SH-SY5Y (cell line): ENCODE measurements around the gene PPP1R14C.

ENCODE experiments used
- GATA2 ChIP-seq: IDR thresholded peaks from 2 replicates; pipeline ENCODE4 v1.6.1; 2011; ENCODE audit warnings: mild to moderate bottlenecking, low read depth, low read length
- GATA3 ChIP-seq: IDR thresholded peaks from 2 replicates; pipeline ENCODE4 v1.6.1; 2011; ENCODE audit warnings: low read depth, mild to moderate bottlenecking, low read length, moderate library complexity

Gene PPP1R14C

DNA sequence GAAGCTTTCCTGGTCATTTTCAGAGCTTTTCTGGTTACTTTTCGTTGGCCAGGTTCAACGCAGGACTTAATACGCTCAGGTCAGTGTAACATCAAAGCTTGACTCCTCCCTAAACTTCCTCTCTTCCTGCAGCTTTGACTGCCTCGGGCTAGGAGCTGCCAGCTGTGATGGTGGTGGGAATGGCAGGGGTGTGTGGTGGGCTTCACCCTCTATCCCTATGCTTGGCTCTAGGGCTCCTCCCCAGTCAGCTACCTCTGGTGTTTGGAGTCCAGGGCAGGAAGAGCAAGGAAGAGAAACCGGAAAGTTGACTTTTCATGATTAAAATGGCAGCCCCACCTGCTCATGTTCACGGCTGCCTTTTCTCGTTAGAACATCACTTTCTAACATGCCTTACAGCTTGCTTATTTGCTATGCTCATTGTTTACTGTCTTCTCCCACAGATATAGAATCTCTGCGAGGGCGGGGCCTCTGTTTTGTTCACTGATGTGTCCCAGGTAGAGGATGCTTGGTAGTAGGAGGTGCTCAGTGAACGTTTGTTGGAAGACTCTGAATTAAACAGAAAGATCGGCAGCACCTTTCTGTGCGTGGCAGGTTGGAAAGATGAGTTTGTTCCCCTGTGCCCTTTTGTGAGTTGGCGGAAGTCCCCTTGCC is 16.1 kb upstream of the PPP1R14C start:
- TF ChIP-seq GATA3 (no peak), GATA2 (no peak)

DNA sequence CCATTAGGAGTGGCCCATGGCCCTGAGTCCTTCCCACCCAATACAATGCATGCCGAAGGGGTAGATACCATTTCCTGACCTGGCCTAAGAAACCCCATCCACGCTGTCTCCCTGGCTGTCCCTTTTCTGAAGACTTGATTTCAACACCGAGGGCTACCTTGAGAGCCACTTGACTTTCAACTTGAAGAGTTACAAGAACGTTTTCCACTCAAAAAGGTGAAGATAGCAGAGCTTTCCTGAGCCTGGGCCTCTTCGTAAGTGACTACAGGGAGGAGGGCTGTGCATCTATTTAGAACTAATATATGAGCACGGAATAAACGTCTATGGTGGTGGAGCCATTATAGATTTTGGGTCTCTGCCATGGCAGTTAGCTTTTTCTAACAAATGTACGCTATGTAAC is 14.4 kb upstream of the PPP1R14C start:
- TF ChIP-seq GATA2: no peak

DNA sequence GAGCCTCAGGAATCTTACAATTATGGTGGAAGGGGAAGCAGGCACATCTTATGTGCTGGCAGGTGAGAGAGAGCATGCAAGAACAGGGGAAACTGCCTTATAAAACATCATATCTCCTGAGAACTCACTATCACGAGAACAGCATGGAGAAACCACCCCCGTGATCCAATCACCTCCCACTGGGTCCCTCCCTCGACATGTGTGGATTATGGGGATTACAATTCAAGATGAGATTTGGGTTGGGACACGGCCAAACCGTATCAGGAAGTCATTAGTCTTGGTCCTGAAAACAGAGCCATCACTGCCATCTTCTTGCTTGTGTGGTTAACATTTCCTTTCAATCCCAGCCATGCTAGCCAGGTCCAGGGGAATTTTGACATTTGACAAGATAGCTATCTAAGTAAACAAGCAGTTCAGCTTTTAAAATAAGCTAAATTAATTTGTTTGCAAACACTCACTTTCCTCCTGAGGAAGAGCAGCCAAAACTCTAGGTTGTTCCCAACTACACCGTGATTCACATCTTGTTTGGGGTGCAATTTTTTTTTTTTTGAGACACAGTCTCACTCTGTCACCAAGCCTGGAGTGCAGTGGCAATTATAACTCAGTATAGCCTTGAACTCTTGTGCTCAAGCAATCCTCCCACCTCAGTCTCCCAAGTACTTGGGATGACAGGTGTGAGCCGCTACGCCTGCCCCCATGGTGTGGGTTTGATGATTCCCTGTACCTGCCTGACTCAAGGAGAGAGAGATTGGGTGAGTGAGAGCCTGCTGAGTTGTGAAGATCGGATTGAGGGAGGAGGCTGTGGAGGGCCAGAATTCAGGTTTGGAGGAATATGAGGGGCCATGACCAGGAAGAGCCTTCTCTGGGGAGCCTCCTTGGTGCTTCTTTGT is 13.0 kb upstream of the PPP1R14C start:
- TF ChIP-seq GATA2 (no peak), GATA3 (no peak)

DNA sequence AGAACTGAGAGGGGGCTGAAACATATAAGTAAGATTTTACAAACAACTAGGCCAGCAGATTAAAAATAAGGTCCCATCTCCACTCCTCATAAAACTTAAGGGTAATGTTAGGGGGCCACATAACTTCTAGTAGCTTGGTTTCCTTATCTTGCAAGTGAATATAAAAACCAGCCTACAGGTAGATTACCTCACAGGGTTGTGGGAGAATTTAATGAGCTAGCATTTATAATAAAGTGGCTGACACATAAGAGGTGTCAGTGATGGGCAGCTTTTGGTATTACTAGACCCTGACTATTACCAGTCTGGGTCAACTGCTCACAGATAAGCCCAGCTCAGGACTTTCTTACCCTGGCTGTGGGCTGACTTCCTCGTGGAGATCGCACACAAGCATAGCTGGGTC is 9.2 kb upstream of the PPP1R14C start:
- TF ChIP-seq GATA2 (no peak), GATA3 (no peak)

DNA sequence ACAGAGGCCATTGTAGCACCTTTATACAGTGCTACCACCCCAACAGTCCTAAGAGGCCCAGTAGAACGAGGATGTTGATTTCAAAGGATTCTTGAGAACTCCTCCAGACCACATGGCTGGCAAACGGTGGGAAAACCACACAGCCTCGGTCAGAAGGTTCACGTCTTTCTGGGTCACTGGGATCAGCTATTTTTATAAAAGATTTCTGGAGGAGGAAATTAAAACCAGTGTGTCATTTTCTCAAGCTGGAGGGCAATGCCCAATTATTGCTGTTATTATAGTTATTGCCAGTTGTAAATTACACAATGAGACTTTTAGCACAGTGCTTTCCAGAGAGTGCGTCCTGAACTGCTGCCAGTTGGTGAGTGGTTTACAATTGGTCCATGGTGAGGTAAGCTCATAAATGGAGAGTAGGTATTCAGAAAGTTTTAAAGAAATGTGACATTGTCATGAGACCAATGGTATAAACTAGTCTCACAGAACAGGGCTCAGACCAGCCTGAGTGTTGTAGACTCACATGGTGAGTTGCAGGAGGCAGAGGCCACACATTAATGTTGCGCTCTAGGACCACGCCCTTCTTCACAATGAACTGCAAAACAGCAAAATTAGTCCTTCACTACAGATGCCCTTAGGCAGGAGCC is 8.4 kb upstream of the PPP1R14C start:
- TF ChIP-seq GATA3 (no peak), GATA2 (no peak)

DNA sequence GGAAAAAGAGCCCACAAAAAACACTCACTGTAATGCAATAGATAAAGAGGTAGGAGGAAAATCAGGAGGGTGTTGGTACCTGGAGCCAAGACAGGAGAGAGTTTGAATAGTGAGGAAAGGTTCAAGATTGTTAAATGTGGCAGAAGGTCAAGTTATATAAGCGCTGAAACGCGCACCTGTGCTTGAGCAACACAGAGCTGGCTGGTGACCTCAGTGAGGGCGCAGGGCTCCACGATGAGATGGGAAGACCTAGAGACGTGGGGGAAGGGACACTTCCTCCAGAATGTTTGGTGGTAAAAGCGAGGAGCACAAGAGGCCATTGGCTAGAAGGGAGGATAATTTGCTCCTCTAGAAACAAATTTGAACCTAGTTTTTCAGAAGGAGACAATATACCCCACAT is 4.2 kb upstream of the PPP1R14C start:
- TF ChIP-seq GATA2 (no peak), GATA3 (no peak)

DNA sequence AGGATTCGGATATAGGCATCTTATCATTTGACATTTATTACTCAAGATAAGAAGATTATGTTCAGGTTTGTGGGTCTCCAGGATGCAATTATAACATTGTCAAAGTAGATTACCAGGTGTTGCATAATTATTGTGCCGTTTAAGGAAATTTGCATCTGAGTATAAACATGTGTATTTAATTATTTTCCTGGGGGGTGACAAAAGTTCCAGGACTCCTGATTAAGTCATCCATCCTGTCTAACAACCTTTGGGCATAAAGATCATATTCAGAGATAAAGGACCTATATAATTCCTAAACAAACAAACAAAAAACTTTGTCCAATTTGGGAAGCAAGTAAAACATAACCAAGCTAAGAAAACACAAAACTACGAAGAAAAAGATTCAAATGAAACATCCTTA is 3.3 kb upstream of the PPP1R14C start:
- TF ChIP-seq GATA3: no peak
- TF ChIP-seq GATA2: no peak

DNA sequence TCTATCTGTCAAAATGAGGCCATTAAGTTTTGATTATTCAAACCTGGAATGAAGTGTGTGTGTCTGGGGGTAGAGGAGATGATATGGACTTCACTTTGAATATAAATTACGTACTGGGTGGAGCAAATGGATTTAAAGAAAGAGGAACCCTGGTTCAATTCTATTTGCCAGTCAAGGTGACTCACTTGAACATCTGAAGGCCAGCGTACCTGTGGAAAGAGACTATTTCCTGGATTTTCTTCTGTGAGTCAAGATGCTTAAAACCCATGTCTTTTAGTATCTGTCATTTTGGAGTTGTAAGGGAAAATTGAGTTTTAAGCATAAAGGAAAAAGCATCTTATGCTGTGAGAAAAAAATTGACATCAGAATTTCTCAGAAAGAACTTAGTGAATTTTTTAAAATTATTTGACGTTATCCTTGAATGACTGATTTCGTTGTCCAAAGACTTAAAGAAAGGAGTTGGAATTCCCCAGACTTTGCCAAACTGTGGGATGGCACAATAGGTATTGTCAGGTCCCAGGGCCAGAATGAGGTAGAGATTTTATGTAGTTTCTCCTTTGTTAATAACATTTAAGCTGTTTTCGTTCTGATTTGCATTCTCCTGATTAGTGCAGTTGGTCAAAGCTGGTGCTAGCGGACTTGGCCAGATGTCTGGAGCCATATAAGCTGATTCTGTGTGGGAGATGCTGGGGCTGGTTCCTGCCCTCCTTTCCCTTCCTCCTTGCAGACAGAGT is 2.4 kb upstream of the PPP1R14C start:
- no peak for TF ChIP-seq GATA3
- no peak for TF ChIP-seq GATA2

DNA sequence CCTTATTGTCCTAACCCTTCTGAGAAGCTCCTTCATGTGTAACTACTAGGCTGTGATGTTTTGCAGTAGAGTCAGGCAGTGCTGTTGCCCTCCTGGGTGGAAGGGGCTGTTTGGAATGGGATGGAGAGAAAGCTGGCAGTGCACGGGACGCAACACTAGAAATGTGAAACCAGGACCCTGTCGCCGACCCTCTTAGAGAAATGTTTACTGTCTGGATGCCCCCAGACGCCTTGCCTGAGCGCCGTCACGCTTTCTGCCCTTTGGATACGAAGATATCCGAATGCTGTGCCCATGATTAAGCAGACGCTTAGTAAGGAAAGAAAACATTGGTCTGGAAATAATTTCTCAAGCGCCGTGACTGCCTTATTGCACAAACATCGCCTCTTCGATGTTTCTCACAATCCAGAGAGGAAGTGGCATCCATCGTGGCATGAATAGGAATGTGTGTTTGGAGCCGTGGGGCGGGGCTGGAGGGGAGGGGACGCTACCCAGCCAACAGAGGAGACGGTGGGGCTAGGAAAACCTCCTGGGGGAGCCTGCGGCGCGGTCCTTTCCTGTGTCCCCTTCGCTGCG is 661 bp upstream of the PPP1R14C start:
- TF ChIP-seq GATA2 (no peak), GATA3 (no peak)

DNA sequence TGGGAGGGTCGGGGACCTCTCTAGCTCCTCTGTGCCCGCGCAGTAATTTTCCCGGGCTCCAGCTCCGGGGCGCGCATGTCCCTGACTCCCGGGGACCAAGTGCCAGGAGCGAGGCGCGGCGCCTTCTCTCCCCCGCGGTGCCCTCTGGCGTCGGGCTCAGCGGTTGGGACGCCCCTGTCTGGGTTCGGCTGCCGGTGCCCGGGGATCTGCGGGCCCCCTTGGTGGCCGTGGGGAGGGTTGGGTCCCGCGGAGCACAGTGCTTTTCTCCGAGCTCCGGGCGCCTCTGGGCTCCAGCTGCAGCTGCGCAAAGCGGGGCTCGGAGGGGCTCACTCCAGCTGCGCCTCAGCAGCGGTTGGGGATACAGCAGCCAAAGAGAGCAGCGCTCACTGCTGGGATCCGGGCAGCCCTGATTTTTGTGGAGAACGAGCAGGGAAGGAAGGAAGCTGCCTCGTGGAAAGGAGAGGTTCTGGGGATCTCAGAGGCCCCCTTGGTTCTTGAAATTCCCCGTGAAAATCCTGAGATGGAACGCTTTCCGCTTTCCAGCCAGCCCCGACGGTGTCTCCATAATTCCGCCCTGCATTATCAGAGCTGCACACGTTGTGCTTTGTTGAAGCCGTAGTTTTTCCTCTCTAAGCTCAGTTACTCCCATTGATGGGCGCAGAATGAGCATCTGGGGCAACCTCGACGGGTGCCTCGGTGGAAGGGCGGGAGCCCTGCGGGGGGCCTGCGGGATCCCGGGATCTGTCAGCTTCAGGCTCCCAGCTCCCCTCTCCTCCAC is 861 bp downstream of the PPP1R14C start:
- TF ChIP-seq GATA2 (no peak), GATA3 (no peak)

DNA sequence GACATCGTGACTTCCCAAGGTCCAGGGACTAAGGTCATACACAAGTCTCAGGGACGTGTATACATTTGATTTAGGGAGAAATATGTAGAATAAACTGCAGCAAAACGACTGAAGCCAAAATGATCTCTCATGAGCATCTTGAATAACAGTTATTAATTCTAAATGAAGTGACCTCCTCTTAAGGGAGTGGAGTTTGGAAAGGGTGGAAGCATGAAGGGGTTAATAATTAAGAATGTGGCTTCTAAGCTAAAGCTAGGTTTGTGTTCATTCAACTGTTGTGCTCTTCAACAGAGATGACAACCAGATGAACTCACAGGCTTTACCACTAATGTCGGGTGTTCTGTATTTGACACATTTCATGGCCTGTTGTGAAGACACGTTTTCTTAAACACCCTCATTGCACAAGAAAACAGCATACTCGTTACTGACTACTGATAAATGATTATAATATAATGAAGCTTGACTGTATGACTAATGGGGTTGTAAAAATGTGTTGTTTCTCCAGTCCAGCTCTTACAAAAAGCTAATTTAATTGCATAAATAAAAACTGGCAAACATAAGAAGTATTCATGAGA is 1.5 kb downstream of the PPP1R14C start:
- TF ChIP-seq GATA2 (no peak), GATA3 (no peak)

DNA sequence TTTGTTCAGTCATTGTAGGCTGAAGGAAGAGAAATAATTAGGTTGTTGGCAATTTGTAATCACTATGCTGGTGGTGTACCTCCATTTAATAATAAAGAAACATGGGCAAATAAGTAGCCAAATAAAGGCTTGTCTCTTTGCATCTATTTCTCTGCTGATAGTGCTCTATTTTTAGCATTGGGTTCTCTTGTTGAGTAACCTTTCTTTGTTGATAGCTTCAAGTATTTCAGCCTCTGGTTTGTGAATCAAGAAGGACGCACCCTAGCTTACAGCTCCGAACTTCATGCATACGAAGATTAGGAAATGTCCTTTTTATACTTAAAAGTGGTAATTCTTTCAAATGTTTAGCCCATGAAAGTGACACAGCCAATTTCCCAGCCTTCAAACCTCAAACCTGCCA is 2.6 kb downstream of the PPP1R14C start:
- TF ChIP-seq GATA2: no peak
- TF ChIP-seq GATA3: no peak

DNA sequence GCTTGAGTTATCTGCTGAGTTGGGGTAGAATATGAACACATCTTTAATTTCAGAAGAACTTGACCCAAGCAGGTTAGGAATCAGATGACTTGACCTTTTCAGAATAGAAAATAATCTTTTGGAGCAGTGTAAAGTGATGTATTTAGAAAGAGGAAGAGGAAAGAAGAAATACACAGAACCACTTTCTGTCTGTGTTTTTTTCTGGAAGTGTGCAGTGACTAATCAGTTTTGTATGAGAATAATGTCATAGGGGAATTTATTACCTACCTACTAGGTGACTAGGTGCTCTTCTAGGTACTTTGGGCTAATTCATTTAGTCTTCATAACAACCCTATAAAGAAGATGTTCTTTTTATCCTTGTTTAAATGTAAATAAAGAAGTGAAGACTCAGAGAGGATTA is 3.0 kb downstream of the PPP1R14C start:
- no peak for TF ChIP-seq GATA2
- TF ChIP-seq GATA3: no peak
